Suprapubic skin (tissue), 3 donors: ENCODE results near the gene GPR156.

ENCODE experiments used
- POLR2A ChIP-seq, 2 donors: fragments of 450-650 bp; IDR thresholded peaks; one replicate each; pipeline ENCODE4 v1.6.1; 2017; ENCODE audit warnings: antibody characterized with exemption in 2 of 2, mild to moderate bottlenecking in 2 of 2, moderate library complexity in 2 of 2
- TF ChIP-seq, protein P1 (sequence below), 2 donors: fragments of 200-600 bp in 1 of 2; fragments of 450-650 bp in 1 of 2; sonication (generic) in 1 of 2; IDR thresholded peaks; one replicate each; pipeline ENCODE4 v1.5.1; 2016 to 2019; ENCODE audit warnings: antibody characterized with exemption in 2 of 2, mild to moderate bottlenecking in 1 of 2, moderate library complexity in 1 of 2

DNA sequence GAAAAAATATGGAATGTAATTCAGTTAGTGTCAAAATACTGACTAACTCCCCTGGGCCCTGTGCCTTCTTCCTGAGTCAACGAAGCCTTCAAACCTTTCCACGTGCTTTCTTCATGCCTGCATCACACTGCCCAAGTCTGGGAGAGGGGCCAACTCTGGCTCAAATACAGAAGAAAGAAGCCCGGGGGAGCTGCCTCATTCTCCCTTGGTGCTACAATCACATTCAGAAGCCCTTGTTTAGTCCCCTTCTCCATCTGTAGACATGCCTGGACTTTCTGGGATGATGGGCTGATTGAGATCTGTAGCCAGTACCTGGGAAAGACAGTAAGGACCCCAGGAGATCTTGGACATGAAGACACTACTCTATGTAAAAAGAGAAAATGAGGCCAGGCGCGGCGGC, 113.0 kb downstream of the GPR156 start:
- TF ChIP-seq, protein P1, sequence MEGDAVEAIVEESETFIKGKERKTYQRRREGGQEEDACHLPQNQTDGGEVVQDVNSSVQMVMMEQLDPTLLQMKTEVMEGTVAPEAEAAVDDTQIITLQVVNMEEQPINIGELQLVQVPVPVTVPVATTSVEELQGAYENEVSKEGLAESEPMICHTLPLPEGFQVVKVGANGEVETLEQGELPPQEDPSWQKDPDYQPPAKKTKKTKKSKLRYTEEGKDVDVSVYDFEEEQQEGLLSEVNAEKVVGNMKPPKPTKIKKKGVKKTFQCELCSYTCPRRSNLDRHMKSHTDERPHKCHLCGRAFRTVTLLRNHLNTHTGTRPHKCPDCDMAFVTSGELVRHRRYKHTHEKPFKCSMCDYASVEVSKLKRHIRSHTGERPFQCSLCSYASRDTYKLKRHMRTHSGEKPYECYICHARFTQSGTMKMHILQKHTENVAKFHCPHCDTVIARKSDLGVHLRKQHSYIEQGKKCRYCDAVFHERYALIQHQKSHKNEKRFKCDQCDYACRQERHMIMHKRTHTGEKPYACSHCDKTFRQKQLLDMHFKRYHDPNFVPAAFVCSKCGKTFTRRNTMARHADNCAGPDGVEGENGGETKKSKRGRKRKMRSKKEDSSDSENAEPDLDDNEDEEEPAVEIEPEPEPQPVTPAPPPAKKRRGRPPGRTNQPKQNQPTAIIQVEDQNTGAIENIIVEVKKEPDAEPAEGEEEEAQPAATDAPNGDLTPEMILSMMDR (IDR thresholded peaks at IDR 0.05), result no peak
- no peak for TF ChIP-seq POLR2A (IDR thresholded peaks at IDR 0.05)
